Measurements from ENCODE around the gene RAB3A.
"Not testable (repeated sequence)": the region's sequence is repeated elsewhere in the genome, so short reads cannot be mapped to it uniquely, and the experiment has no call there.

Gene RAB3A

GRCh38 chr19:18167011-18167410 lies 36.8 kb downstream of the RAB3A start:
- no peak for DNase-seq

DNA sequence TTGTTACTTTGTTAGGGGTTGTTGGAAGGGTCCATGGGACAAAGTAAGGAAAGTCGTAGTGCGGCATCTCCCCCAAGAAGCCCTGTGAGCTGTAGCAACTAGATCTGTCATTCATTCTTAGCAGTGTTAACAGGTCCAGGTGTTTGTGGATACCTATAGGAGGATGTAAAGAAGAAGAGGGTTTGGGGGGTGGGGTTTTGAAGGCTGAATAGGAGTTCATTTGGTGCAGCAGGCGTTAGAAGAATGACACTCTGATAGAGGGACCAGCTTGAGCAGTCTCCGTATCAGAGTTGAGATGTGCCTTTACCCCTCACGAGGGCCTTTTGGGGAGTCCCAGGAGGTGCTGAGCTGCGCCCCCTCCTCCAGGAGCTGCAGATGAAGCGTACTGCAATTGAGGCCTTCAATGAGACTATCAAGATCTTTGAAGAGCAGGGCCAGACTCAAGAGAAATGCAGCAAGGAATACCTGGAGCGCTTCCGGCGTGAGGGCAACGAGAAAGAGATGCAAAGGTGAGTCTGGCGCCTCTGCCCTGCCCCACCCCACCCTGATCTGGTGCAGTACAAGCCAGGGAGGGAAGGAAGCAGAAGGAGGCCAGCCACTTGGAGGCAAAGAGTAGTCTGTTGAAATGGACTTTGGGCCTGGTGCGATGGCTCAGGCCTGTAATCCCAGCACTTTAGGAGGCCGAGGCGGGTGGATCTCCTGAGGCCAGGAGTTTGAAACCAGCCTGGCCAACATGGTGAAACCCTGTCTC lies 37.9 kb downstream of the RAB3A start:
- no peak for DNase-seq

DNA sequence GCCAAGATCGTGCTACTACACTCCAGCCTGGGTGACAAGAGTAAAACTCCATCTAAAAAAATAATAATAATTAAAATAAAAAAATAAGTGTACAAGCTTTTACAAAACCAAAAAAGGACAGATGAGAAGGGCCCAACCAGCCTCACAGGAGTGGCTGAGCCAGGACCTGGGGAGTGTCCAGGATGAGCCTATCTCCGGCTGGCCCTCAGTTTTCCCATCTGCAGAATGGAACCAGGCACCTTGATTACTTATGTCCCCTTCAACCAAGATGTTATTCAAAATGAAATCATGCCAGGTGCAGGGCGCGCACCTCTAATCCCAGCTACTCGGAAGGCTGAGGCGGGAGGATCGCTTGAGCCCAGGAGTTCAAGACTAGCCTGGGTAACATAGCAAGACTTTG lies 39.8 kb downstream of the RAB3A start:
- DNase-seq: no peak

DNA sequence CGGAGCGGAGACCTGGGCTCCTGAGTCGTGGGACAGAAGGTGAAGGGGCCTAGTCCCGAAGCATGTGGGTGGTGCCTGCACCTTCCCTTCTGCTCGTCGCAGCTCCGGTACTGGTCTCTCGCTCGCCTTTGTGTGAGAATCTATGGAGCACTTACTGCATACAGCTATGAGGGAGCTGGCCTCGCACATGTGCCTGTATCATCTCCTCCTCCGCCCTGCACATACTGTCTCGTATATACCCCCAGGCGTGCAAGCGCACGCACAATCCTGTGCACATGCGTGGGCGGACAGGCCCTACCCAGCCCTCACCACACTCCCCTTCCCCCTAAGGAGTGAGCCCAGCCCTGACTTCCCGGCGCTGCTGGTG lies 42.2 kb downstream of the RAB3A start:
- DNase-seq: no peak

DNA sequence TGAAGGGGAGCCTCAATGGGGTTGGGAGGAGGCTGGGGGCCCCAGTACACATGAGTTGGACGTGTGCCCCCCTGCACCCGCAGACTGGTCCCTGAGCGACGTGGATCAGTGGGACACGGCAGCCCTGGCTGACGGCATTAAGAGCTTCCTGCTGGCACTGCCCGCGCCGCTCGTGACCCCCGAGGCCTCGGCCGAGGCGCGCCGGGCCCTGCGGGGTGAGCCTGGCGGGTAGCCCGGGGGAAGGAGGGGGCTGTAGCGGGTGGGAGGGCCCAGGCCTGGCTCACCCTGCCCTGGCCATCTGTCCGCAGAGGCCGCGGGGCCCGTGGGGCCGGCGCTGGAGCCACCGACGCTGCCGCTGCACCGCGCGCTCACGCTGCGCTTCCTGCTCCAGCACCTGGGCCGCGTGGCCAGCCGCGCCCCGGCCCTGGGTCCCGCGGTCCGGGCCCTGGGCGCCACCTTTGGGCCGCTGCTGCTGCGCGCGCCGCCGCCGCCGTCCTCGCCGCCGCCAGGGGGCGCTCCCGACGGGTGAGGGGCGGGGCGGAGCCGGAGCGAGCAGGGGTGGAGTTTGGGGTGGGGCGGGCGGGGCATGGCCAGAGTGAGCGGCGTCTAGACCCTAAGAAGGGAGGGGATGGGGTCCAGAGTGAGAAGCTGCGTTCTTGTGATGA lies 42.7 kb downstream of the RAB3A start:
- DNase-seq: peak; percentile 38 to 43

DNA sequence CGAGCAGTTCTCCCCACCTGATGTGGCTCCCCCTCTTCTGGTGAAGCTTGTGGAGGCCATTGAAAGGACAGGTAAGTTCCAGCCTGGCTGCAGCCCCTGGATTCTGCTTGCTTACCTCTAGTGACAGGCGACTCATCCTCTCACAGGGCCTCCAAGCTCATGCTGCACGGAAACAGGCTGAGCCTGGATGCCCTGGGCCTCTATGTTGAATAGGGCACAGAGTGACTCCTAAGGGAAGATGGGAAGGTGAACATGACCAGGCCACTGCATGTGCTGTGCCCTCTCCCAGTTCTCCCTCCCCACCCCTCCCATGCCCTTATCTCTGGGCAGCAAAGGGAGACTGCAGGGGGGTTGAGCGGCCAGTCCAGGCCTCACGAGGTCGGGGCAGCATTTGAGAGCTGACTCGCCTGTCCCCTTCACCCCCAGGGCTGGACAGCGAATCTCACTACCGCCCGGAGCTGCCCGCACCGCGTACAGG lies 43.3 kb downstream of the RAB3A start:
- no peak for DNase-seq

- no peak for DNase-seq
Measured at GRCh38 chr19:18159810-18160209, 44.0 kb downstream of the RAB3A start.

DNA sequence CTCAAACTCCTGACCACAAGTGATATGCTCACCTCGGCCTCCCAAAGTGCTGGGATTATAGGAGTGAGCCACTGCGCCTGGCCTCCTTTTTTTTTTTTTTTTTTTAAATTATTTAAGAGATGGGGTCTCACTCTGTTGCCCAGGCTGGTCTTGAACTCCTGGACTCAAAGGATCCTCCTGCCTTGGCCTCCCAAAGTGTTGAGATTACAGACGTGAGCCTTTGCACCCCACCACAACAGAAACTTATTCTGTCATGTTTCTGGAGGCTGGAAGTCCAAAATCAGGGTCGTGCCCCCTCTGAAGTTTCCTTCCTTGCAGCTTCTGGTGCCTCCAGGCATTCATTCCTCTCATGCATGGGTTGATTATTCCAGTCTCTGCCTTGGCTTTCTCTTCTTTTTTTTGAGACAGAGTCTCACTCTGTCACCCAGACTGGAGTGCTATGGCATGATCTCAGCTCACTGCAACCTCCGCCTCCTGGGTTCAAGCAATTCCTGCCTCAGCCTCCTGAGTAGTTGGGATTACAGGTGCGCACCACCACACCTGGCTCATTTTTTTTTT lies 44.7 kb downstream of the RAB3A start:
- DNase-seq: not testable (repeated sequence)

DNA sequence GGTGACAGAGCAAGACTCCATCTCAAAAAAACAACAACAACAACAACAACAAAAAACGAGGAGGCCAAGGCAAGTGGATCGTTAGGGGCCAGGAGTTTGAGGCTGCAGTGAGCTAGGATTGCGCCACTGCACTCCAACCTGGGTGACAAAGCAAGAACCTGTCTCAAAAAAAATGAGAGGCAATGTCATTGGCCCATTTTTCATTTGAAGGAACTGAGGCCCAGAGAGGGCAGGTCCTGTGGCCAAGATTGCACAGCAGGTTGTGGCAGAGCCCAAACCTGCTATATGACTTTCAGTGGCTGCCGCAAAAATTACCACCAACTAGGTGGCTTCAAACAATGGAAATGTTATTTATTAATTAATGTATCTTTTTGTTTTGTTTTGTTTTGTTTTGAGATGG lies 45.4 kb downstream of the RAB3A start:
- DNase-seq: no peak

DNA sequence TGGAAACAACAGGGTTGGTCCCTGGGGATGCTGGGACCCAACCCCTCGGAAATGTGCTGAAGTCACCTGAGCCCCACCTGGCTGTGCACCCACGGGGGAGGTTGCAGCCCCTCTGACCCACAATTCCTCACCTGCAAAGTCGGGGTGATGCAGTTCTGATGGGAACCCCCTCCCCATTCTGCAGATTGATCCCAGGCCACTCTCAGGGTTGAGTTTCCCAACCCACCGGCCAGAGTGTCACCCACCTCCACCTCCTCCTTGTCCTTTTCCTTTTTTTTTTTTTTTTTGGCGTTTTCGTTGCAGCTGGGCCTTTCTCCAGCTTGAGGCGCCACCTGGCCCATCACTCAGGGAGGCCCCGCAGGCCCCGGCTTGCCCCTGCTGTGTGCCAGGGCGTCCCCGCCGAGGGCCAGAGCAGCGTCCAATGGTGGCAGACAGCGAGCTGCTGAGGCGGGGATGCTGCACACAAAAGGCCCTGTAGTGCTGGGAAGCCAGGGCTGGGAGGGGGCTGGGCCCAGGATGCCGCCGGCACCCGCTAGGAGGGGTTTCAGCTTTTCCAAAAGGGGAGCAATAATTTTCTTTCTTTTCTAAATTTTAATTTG lies 46.3 kb downstream of the RAB3A start:
- peak; percentile 81 to 88 for DNase-seq

DNA sequence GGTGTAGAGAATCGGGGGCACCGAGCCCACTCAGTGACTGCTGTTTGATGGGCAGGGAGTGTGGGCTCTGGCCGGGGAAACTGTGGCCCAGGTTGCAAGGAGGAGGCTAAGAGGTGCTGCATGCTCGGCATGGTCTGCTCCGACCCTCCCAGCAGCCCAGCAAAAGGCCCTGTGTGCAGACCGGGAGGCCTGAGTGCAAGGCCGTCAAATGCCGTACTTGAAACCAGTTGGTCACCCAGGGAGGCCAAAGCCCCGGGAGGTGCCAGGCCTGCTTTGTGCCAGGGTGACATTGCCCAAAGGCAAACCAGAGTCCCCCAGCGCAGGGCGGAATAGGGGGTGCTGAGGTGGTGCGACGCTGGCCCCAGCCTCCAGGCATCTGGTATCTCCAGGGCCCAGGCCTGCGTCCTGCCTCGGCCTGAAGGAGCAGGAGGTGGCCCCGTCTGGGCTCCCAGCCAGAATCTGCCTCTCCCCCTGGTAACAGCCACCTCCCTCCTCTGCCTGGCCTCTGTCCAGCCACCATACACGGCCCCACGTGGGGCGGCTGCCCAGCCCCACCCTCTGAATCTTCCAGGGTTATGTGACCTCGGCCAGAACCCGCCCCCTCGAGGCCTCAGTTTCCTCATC lies 46.9 kb downstream of the RAB3A start:
- DNase-seq: peak; percentile 91

GRCh38 chr19:18156268-18156667 lies 47.6 kb downstream of the RAB3A start:
- no peak for DNase-seq

DNA sequence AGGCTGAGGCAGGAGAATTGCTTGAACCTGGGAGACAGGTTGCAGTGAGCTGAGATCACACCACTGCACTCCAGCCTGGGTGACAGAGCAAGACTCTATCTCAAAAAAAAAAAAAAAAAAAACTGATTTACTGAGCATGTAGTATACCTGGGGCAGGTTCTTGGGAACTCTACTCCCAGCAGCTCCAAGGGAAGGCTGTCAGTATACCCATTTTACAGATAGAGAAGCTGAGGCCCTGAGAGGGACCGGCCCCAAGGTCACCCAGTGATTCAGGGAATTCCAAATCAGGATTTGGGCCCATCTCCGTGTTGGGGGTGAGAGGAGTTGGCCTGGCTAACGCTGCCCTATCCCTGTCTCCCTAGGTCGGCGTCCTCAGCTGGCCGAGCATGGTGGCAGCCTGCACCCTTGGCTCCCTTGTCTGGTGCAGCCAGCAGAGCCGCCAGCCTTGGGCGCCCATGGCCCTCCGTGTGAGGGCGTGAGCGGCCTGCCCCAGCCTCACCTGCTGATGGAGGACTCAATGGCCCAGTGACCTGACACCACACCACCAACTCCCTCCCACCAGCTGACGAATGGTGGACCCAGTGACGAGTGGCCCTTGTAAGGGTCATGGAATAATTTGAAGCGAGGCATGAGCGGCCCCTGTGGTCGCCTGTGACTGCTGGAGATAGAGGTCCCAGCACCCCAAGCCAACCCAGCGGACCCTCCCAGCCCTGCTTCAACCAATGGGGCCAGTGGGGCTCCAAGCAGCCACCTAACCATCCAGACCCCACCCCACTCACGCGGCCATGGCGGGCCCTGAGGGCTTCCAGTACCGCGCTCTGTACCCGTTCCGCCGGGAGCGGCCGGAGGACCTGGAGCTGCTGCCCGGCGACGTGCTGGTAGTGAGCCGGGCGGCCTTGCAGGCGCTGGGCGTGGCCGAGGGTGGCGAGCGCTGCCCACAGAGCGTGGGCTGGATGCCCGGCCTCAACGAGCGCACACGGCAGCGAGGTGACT lies 48.5 kb downstream of the RAB3A start:
- no peak for DNase-seq

- DNase-seq: no peak
Measured at GRCh38 chr19:18153556-18154134, 50.2 kb downstream of the RAB3A start.

- peak; percentile 97 for DNase-seq
Measured at GRCh38 chr19:18152817-18153555, 50.9 kb downstream of the RAB3A start, which contains the start of gene PIK3R2. Gene PIK3R2, plus strand, starts transcription at chr19:18153163. Its CDS starts 2,717 bp downstream, at chr19:18155880.

GRCh38 chr19:18152442-18152816 lies 51.4 kb downstream of the RAB3A start:
- DNase-seq: peak; percentile 95 to 96

- peak in 1 of 2 experiments; percentile 22 for DNase-seq
Measured at GRCh38 chr19:18150776-18151624, 52.8 kb downstream of the RAB3A start.

DNA sequence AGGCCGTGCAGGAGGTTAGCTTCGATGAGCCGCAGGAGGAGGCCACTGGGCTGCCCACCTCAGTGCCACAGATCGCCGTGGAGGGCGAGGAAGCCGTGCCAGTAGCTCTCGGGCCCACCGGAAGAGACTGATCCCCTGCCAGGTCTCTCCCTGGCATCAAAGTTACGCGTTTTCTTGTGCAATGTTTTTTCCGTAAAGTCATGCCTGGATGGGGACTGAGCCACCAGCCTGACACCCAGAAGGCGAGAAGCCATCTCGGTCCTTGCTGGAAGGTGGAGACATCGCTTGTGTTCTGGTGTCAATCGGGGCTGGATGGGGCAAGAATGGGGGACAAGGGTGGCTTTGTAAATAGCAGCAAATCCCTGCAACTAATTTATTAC lies 54.3 kb downstream of the RAB3A start:
- DNase-seq: no peak

DNA sequence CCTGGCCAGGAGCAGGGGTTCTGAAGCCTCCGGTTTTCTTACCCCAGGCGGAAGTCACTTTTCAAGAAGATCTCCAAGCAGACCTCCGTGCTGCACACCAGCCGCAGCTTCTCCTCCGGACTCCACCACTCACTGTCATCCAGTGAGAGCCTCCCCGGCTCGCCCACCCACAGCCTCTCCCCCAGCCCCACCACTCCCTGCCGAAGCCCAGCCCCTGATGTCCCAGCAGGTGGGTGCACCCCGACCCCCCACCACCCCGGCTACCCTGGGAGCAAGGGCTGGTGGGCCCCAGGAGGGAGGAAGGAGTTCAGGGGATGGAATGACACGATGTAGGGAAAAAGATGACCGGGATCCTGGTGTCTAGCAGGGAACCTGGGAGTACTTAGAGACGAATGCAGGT lies 56.4 kb downstream of the RAB3A start:
- no peak for DNase-seq

Measured in SHP77 (cell line).